RPMI7951 (cell line): ENCODE data around the gene FHL5. TPM values are rescaled to one million over a fixed set of nuclear protein-coding genes. Genes with fewer than 3 reads are reported as not detected.
"Not testable (repeated sequence)": the region's sequence is repeated elsewhere in the genome, so short reads cannot be mapped to it uniquely, and the experiment has no call there.

Experiments
- DNase-seq: peaks from one replicate; pipeline ENCODE4 v3.0.0-alpha.2; 2012; ENCODE audit warnings: low read depth
- total RNA-seq: library from RNA; depleted of rRNA; stranded (reverse); fragments of >200 nt; shearing (Covaris generic); gene quantifications from 2 replicates; pipeline ENCODE4 v1.2.3, GENCODE V29; 2014; rRNA removed

Gene FHL5, protein sequence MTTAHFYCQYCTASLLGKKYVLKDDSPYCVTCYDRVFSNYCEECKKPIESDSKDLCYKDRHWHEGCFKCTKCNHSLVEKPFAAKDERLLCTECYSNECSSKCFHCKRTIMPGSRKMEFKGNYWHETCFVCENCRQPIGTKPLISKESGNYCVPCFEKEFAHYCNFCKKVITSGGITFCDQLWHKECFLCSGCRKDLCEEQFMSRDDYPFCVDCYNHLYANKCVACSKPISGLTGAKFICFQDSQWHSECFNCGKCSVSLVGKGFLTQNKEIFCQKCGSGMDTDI
- total RNA-seq, result not detected in 2 replicates

DNA sequence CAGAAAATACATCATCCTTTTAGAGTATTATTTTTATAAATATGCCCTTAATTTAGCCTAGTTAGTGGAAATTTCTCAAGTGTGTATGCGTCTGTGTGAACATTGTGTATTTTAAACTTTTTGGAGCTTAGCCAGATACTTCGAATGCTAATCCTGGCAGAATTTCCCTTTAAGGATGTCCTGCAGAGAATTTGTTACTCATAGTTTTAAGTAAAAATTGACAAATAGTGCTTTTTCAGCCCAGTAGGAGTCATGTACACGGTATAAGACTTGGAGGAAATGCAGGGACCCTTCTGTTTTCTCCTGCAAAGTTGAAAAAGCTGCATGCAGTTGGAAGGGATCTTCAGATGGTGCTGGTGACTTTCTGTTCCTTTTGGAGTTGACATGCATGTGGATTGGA lies at the start of gene FHL5:
FHL5 (plus strand) TSS at position 243 of the 400 bp plus-strand sequence. CDS start 40,486 bp downstream, outside the sequence.
- DNase-seq, result no peak

DNA sequence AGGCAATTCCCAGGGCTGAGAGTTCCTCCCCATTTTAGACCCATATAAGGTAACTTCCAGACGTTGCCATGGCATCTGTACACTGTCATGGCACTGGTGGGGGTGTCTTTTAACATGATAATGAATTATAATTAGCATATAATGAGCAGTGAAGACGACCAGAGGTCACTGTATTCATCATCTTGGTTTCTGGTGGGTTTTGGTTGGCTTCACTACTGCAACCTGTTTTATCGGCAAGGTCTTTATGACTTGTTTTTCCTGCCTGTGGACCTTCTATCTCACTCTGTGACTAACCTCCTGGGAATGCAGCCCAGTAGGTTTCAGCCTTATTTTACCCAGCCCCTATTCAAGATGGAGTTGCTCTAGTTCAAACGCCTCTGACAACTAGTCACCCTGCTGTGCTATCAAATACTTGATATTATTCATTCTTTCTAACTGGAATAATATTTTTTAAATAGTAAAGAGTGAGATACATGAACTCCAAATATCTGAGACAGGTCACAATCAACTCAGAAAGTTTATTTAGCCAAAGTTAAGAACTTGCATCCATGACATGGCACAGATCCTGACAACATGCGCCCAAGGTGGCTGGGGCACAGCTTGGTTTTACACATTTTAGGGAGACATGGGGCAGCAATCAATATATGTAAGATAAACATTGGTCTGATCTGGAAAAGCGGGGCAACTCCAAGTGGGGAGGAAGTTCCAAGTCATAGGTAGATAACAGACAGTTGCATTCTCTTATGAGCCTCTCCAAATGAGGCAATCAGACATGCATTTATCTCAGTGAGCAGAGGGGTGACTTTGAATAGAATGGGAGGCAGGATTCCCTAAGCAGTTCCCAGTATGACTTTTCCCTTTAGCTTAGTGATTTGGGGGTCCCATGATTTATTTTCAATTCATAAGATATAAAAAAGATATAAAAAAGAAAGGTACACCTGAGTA lies 42.5 kb upstream of the FHL5 start:
- DNase-seq, result peak; percentile 44

DNA sequence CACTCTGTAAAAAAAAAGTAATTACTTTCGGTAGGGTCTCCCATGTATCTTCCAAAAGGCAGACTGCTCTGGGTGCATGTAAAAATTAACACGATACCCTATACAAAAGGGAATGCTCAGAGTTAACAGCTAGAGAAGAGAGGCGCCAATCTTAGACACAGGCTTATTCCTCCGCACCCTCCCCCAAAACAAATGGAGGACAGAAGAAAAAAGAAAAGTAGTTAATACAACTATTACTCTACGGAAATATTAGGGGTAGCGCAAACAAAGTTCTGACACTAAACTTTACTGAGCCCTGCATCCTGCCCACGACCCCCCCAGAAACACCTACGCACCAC lies 41.7 kb upstream of the FHL5 start:
- DNase-seq, result no peak

DNA sequence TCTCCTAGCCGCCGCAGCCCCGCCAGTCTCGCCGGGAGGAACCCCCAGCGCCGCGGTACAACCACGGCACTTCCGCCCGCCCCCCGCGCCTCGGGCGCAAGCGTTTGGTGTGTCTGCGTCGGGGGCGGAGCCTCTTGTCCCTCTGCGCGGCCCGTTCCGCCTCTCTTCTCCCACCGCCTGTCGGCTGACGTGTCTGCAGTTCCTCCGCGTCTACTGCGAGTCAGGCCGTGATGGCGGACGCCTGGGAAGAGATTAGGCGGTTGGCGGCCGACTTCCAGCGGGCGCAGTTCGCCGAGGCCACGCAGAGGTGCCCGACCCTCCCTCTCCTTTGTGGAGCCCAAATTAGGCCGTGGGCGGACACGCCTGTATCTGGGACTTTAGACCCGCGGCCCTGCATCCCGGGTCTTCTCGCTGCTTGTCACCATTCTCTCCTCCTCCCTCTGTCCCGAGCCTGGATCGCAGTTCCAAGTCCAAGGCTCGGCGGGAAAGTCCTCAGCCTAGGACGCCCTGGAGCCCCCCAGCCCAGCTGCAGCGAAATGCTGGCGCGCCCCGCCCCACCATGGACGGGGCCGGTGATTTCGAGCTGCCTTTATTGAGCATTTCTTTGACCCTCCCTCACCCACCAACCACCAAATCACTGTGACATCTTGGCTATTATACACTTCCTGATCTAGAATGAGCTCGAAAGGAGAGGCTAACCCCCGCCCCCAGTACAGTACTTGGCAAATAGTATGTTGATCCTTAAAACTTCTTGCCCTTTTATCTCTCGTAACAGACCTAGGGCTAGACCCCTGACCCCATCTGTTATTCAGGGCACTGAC lies 41.1 kb upstream of the FHL5 start, which contains the start of gene UFL1:
UFL1 (plus strand) TSS at position 163 of the 821 bp plus-strand sequence; CDS start at position 231, 68 bp downstream.
- DNase-seq, result peak; percentile 92

DNA sequence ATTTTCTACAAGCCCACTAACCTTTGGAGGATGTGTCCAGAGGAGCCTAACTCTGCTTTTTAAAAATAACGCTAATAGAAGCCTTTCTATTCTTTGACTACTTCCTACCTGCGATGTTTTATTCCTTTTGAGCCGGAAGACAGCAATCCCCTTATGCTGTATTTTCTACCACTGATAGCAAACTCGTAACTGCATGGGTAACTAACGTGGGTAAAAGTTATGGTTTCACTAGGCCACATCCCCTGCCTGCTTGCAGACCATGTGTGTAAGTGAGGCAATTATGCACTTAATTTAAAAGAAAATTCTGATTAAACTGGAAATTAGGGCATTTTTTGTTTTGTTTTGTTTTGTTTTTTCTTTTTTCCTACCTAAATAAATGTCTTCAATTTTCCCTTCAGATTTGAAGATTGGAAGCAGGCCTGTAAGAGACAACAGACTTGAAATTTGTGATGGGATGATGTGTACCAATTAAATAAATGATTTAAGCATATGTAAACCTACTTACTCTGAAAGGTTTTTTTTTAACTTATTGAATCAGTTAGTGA lies 40.4 kb upstream of the FHL5 start:
- peak; percentile 27 for DNase-seq

DNA sequence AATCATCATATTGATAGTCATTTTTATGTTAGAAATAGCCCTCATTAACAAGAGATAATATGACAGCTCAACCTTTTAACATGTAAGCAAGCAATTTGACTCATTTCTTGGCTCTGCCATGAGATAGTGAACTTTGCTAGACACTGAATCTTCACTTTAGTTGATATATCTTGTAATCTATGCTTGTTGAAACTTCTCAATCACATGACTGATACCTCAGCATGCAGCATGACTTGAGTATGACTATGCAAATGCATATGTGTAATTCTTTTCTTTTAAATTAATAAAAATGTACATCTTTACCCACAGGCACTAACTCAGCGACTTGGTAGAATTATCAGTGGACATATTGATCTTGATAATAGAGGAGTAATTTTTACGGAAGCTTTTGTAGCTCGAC lies 34.7 kb upstream of the FHL5 start:
- DNase-seq, result no peak

DNA sequence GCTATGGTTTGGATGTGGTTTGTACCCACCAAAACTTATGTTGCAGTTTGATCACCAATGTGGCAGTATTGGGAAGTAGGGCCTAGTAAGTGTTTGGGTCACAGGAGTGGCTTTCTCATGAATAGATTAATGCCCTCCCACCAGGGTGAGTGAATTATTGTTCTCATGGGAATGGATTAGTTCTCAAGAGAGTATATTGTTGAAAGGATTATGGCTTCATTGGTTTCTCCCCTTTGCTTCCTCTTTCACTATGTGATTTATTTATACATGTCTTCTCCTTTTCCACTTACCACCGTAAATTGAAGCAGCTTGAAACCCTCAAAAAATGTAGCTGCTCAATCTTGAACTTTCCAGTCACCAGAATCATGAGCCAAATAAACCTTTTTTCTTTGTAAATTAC lies 30.5 kb upstream of the FHL5 start:
- DNase-seq, result no peak

DNA sequence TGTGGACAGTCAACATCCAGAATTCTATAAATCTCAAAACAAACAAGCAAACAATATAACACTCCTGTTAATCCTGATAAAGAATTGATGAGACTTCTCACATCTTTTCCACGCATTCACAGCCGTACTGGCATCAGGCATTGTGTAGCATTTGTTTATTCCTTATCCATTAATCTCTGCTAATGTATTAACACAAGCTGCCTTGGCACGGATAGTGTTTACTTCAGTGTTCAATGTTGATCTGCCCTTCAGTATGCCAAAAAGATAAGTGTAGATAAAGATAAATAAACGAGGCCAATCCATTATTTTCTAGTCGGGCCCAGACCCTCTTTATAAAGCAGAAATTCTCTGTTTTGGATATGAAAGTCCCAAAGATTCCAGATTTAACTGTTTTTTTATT lies 25.2 kb upstream of the FHL5 start:
- DNase-seq, result no peak

DNA sequence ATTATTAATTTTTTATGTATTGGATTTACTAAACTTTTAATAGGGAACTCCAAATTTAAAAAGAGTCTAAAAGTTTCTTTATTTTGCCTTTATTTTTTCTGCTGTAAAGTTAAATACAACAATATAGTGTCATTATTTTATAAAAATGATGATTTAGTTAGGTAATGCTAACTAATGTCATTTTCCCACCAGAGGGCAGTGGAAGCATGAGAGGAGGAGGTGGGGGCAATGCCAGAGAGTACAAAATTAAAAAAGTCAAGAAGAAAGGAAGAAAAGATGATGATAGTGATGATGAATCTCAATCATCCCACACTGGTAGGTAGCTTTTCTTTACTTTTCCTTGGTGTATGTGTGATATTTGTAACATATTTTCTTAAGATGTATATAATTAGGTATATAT lies 20.2 kb upstream of the FHL5 start:
- DNase-seq, result peak; percentile 7

DNA sequence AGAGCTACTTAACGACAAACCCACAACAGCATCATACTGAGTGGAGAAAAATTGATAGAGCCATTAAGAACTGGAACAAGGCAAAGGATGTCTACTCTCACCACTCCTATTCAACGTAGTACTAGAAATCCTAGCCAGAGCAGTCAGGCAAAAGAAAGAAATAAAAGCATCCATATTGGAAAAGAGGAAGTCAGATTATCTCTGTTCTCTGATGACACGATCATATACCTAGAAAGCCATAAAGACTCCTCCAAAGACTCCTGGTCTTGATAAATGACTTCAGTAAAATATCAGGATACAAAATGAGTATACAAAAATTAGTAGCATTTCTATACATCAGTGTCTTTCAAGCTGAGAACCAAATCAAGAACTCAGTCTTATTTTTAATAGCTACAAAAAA lies 17.0 kb upstream of the FHL5 start:
- no peak for DNase-seq

DNA sequence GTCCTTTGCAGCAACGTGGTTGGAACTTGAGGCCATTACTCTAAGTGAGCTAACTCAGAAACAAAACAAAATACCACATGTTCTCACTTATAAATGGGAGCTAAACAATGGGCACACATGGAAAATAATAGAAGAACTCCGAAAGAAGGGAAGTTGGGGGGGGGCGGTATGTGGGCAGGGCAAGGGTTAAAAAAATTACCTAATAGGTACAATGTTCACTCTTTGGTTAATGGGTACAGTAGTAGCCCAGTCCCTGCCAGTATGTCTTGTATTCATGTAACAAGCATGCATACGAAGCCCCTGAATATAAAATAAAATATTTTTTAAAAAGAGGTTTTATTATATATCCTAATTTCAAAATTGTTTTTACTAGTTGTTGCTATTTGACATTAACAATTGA lies 15.3 kb upstream of the FHL5 start:
- no peak for DNase-seq

DNA sequence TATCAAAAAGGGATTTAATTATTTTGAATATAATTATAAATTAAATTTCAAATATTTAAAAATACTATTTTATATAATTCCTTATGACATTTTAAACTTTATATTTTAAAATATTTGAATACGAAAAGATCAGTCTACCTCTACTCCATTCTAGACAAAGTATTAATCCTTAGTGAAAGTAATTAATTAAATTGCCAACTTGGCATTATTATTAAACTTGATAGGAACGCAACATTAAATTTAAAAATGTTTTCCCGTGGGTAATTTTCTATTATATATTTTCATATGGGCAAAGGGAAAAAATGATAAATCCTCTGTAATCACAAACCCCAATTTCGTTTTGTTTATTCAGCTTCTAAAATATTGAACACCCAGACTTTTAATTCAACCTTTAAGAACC lies 8.4 kb upstream of the FHL5 start:
- no peak for DNase-seq

DNA sequence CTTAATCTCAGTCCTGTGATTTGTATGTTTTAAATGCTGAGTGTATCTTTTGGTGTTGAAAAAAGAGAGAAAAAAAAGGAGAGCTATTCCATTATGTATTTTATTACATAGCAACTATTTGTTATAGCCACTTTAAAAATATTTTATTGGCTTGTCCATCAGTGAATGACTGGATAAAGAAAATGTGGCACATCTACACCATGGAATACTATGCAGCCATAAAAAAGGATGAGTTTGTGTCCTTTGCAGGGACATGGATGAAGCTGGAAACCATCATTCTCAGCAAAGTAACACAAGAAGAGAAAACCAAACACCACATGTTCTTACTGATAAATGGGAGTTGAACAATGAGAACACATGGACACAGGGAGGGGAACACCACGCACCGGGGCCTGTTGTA lies 3.2 kb upstream of the FHL5 start:
- DNase-seq, result not testable (repeated sequence)

DNA sequence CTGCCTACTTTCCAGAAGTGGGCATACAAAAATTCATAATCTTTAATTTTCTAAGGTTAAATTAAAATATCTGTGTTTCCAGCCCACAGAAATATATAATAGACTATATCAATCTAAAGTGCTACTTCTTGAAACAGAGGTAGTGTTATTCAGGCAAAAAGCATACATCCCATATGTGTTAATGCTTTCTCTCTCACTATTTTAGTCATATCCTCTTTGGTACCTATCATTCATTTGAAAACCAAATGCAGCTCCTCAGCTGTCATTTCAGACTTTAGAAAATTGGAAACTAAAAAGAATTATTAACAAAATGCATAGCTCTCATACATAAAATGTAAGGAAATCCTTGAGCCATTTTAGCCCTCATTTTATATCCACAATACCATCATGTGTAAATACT lies 925 bp downstream of the FHL5 start:
- DNase-seq, result no peak

DNA sequence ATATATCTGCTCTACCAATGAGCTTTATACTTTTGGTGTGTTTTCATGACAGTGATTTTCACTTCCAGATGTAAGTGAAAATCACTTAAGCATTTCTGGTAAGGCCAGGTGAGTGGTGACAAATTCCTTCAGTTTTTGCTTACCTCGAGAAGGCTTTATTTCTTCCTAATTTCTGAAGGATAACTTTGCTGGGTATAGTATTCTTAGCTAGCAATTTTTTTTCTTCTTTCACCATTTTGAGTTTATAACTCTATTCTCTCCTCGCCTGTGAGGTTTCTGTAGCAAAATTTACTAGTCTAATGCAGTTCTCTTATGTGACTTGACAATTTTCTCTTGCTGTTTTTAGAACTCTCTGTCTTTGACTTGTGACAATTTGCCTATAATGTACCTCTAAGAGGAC lies 7.1 kb downstream of the FHL5 start:
- DNase-seq, result no peak

DNA sequence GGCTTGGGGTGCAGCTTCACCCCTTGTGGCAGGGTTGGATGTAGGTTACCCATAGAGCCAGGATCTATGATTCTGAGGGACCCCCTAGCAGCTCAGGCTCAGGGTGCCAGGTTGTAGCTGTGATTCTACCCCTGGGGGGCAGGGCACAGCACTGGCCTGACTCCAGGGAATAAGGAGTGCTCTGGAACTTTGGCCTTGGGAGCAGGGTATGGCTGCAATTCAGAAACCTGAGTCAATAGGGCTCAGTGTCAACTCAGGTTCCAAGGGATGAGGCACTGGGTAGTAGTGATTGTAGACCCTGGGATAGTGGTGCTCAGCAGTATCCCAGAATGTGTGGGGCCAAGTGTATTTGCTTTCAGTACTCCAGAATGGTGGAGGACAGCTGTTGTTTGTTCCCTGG lies 8.6 kb downstream of the FHL5 start:
- DNase-seq, result no peak

DNA sequence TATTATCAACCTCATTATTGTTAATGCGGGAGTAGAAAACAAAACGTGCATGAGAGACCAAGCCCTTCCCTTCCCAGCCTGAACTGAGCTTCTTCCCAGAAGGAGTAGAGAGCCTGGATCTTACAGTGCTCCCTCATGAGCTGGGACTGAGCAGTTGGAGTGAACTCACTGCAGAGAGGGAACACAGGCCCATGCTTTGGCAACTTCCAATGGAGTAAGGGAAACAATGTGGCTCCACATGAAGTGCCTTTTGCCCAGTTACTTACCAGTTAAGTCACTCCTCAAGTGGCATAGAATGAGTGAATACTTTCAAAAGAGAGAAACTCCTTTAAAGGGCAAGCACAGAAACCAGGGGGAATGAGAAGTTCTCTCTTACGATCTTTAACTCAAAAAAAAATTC lies 12.4 kb downstream of the FHL5 start:
- DNase-seq, result no peak

DNA sequence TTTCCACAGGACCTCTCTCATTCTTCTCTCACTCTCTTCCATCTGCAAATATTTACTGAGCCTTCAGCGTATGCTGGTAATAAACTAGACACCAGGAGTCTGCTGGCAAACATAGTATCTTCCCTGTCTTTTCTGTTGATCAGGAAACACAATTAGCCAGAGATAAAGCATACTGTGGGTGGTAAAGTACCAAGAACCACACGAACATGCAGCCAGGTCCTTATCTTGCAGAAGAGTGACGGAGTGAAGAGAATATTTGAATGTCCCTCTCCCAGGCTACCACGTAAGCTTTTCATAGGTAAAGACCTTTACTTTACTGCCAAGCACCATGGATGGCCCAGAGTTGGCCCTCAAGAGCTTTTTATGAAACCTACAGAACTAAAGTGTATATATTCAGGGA lies 13.3 kb downstream of the FHL5 start:
- DNase-seq, result no peak

DNA sequence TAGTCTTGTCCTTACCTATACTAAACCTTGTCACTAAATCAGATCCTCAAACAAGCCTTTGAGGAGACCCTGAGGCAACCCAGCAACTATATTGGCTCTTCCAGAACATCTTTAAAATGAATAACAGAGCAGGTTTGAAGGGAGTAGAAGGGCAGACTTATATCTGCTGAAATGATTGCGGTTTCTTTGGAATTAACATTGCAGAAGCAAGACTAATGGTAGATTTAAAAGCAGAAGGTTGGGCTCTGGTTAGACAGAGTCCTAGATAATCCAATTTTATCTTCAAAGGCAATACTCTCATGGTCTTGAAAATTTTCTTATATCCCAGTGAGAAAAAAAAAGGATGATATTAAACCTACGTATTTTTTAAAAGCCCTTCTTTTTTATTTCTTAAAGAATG lies 19.1 kb downstream of the FHL5 start:
- DNase-seq, result no peak

DNA sequence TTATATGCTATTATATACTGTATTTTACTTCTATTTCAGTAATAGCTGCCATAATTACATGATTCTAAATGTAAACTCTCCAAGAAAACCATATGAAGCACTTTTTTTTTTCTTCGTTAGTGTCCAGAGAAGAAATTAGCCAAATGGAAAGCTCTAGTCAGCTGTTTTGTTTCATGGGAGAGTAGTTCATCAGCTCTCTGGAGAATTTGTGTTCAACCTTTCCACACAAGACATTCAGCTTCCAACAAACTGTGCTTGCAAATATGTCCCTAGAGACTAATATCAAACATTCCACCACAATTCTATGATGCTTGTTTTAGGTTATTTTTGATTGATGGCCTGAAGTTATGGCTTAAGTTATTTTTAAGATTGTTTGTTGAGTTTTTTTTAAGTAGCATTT lies 19.5 kb downstream of the FHL5 start:
- DNase-seq, result no peak

DNA sequence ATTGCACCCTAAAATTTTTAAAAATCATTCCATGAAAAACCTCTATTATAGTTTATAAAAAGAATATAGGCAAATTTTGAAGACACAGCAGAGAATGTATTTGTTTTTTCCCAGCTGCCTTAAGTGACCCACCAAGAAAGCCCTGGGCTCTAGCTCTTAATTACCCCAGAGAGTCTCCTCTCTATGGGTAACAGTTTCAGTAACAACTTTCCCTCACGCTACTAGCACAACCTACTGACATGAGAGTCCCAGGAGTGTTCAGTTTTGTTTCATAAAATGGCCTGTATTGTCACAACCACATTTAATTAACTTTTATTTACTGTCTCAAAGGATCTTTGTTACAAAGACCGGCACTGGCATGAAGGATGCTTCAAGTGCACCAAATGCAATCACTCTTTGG lies 41.5 kb downstream of the FHL5 start:
- no peak for DNase-seq

DNA sequence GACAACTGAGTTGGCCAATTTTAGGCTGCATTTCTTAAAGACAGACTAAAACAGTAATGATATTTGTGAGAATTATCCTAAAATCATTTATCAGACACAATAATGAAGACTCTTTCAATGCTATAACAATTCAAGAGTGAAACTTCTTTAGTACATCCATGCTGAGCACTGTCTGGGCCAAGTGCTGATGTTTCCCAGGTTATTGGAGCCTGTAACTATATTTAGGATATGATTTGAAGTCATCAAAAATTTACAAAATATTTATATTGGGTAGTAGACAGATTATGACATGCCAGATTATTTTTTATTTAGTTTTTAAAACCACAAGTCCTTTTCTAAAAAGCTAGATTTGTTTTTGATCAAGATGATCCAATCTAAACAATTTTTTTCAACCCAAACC lies 45.1 kb downstream of the FHL5 start:
- no peak for DNase-seq
